BLaER1 treated with 17β-estradiol and CSF1 and Interleukin-3, amounts not matched to agents 10 nM and 100 nM (cell line): Measurements from ENCODE around the gene STK33.

Experiments
- H3K27ac ChIP-seq, 11 experiments: shearing (Covaris generic); formaldehyde crosslinking; 2 replicates each; pipeline ENCODE4 v1.8.1; 2022
- H3K27me3 ChIP-seq, 11 experiments: shearing (Covaris generic); formaldehyde crosslinking; 2 replicates each; pipeline ENCODE4 v1.8.1; 2022
- H3K36me3 ChIP-seq, 11 experiments: shearing (Covaris generic); formaldehyde crosslinking; 2 replicates each; pipeline ENCODE4 v1.8.1; 2022
- H3K4me1 ChIP-seq, 10 experiments: shearing (Covaris generic); formaldehyde crosslinking; 2 replicates each; pipeline ENCODE4 v1.8.1; 2022
- H3K4me2 ChIP-seq, 11 experiments: shearing (Covaris generic); formaldehyde crosslinking; 2 replicates each; pipeline ENCODE4 v1.8.1; 2022
- H3K4me3 ChIP-seq, 10 experiments: shearing (Covaris generic); formaldehyde crosslinking; 2 replicates each; pipeline ENCODE4 v1.8.1; 2022
- H3K9ac ChIP-seq, 11 experiments: shearing (Covaris generic); formaldehyde crosslinking; 2 replicates each; pipeline ENCODE4 v1.8.1; 2022
- H3K9me3 ChIP-seq, 11 experiments: shearing (Covaris generic); formaldehyde crosslinking; replicated peaks in 1 of 11; 2 replicates each; pipeline ENCODE4 v1.8.1; 2022
- H4K20me1 ChIP-seq, 11 experiments: shearing (Covaris generic); formaldehyde crosslinking; 2 replicates each; pipeline ENCODE4 v1.8.1; 2022
- Cebpa-rat ChIP-seq, 11 experiments: shearing (Covaris generic); IDR thresholded peaks; 2 replicates each; pipeline ENCODE4 v1.8.1; 2022

The STK33 gene

GRCh38 chr11:8389029-8389996, 204.7 kb downstream of the STK33 start:
- H3K9me3 ChIP-seq = no peaks in the 10 kb centered on the region

GRCh38 chr11:8387693-8388092, 206.3 kb downstream of the STK33 start:
- Histone ChIP-seq H3K9me3 (no peaks in the 10 kb centered on the region), H3K27ac (no peak overlapping the region), H3K27me3 (no peaks in the 10 kb centered on the region), H3K36me3 (no peaks in the 10 kb centered on the region), H3K4me3 (no peak overlapping the region), H3K4me1 (no peaks in the 10 kb centered on the region), H3K9ac (no peak overlapping the region), H4K20me1 (no peaks in the 10 kb centered on the region), H3K4me2 (no peak overlapping the region)
- no peak for TF ChIP-seq Cebpa-rat (IDR thresholded peaks at IDR 0.05)

More at GRCh38 chr11:8389029-8389996, 204.7 kb downstream of the STK33 start:
- Histone ChIP-seq H4K20me1 (no peaks in the 10 kb centered on the region), H3K4me1 (no peaks in the 10 kb centered on the region), H3K27me3 (no peaks in the 10 kb centered on the region), H3K4me2 (no peak overlapping the region), H3K27ac (no peak overlapping the region), H3K9ac (no peak overlapping the region), H3K36me3 (no peaks in the 10 kb centered on the region), H3K4me3 (no peak overlapping the region)
- no peak for TF ChIP-seq Cebpa-rat (IDR thresholded peaks at IDR 0.05)

GRCh38 chr11:8387141-8387540, 206.9 kb downstream of the STK33 start:
- no peak for TF ChIP-seq Cebpa-rat (IDR thresholded peaks at IDR 0.05)
- Histone ChIP-seq H3K4me1 (no peaks in the 10 kb centered on the region), H3K27me3 (no peaks in the 10 kb centered on the region), H3K9ac (no peak overlapping the region), H3K4me3 (no peak overlapping the region), H3K36me3 (no peaks in the 10 kb centered on the region), H3K27ac (no peak overlapping the region), H4K20me1 (no peaks in the 10 kb centered on the region), H3K9me3 (no peaks in the 10 kb centered on the region), H3K4me2 (no peak overlapping the region)

- no peak overlapping the region for H3K9ac ChIP-seq
- no peaks in the 10 kb centered on the region for H3K9me3 ChIP-seq
Measured at GRCh38 chr11:8386134-8386864, 207.7 kb downstream of the STK33 start.

GRCh38 chr11:8384199-8384821, 209.7 kb downstream of the STK33 start:
- no peaks in the 10 kb centered on the region for H3K27me3 ChIP-seq
- H4K20me1 ChIP-seq = no peaks in the 10 kb centered on the region
- H3K9me3 ChIP-seq = no peaks in the 10 kb centered on the region
- H3K4me2 ChIP-seq = no peak overlapping the region
- H3K9ac ChIP-seq = no peak overlapping the region
- H3K4me3 ChIP-seq = no peak overlapping the region
- no peaks in the 10 kb centered on the region for H3K4me1 ChIP-seq
- H3K27ac ChIP-seq = no peak overlapping the region
- TF ChIP-seq Cebpa-rat (IDR thresholded peaks at IDR 0.05) = no peak
- H3K36me3 ChIP-seq = no peaks in the 10 kb centered on the region

More at GRCh38 chr11:8386134-8386864, 207.7 kb downstream of the STK33 start:
- Histone ChIP-seq H3K4me1 (no peaks in the 10 kb centered on the region), H3K4me3 (no peak overlapping the region), H3K4me2 (no peak overlapping the region), H4K20me1 (no peaks in the 10 kb centered on the region), H3K36me3 (no peaks in the 10 kb centered on the region), H3K27ac (no peak overlapping the region), H3K27me3 (no peaks in the 10 kb centered on the region)
- TF ChIP-seq Cebpa-rat (IDR thresholded peaks at IDR 0.05) = no peak

- H3K4me2 ChIP-seq = no peak overlapping the region
- H3K36me3 ChIP-seq = no peaks in the 10 kb centered on the region
- no peak for TF ChIP-seq Cebpa-rat (IDR thresholded peaks at IDR 0.05)
- H3K9ac ChIP-seq = no peak overlapping the region
- no peaks in the 10 kb centered on the region for H3K4me1 ChIP-seq
- no peaks in the 10 kb centered on the region for H3K9me3 ChIP-seq
- no peaks in the 10 kb centered on the region for H3K27me3 ChIP-seq
- H4K20me1 ChIP-seq = no peaks in the 10 kb centered on the region
- no peak overlapping the region for H3K4me3 ChIP-seq
- no peak overlapping the region for H3K27ac ChIP-seq
Measured at GRCh38 chr11:8383627-8384026, 210.4 kb downstream of the STK33 start.

GRCh38 chr11:8383227-8383626, 210.8 kb downstream of the STK33 start:
- TF ChIP-seq Cebpa-rat (IDR thresholded peaks at IDR 0.05) = no peak
- Histone ChIP-seq H3K36me3 (no peaks in the 10 kb centered on the region), H4K20me1 (no peaks in the 10 kb centered on the region)

GRCh38 chr11:8382436-8383053, 211.5 kb downstream of the STK33 start:
- TF ChIP-seq Cebpa-rat (IDR thresholded peaks at IDR 0.05) = no peak
- Histone ChIP-seq H3K4me2 (no peak overlapping the region), H3K27ac (no peak overlapping the region), H3K9ac (no peak overlapping the region), H3K4me3 (no peak overlapping the region), H4K20me1 (no peaks in the 10 kb centered on the region), H3K4me1 (no peaks in the 10 kb centered on the region), H3K9me3 (no peaks in the 10 kb centered on the region), H3K36me3 (no peaks in the 10 kb centered on the region), H3K27me3 (no peaks in the 10 kb centered on the region)

More at GRCh38 chr11:8383227-8383626, 210.8 kb downstream of the STK33 start:
- H3K27me3 ChIP-seq = no peaks in the 10 kb centered on the region
- no peak overlapping the region for H3K4me3 ChIP-seq
- no peak overlapping the region for H3K27ac ChIP-seq
- no peak overlapping the region for H3K4me2 ChIP-seq
- H3K9me3 ChIP-seq = no peaks in the 10 kb centered on the region
- H3K9ac ChIP-seq = no peak overlapping the region
- no peaks in the 10 kb centered on the region for H3K4me1 ChIP-seq

GRCh38 chr11:8381871-8382396, 212.1 kb downstream of the STK33 start:
- no peak overlapping the region for H3K9ac ChIP-seq
- H3K4me3 ChIP-seq = no peak overlapping the region
- no peak for TF ChIP-seq Cebpa-rat (IDR thresholded peaks at IDR 0.05)
- H4K20me1 ChIP-seq = no peaks in the 10 kb centered on the region
- no peak overlapping the region for H3K4me2 ChIP-seq
- H3K27ac ChIP-seq = no peak overlapping the region
- H3K27me3 ChIP-seq = no peaks in the 10 kb centered on the region
- H3K4me1 ChIP-seq = no peaks in the 10 kb centered on the region
- no peaks in the 10 kb centered on the region for H3K9me3 ChIP-seq
- H3K36me3 ChIP-seq = no peaks in the 10 kb centered on the region
